Astrocyte of the cerebellum (primary cell): ENCODE measurements around the gene SV2C.

Source experiments
- DNase-seq: peaks from one replicate; pipeline ENCODE4 v3.0.0-alpha.2; 2011; ENCODE audit warnings: low read depth
- H3K4me3 ChIP-seq: 2 replicates; pipeline ENCODE4 v1.5.1; 2011; ENCODE audit warnings: mild to moderate bottlenecking, low read depth, low read length, moderate library complexity
- in situ Hi-C: cut with HindIII; loops from 2 replicates; pipeline ENCODE4 v1.10.0; 2017; ENCODE audit warnings: low sequenced_read_pairs
- TF ChIP-seq, protein P1 (sequence below): IDR thresholded peaks from 2 replicates; pipeline ENCODE4 v1.5.1; 2012; ENCODE audit warnings: low read length, low read depth, moderate library complexity, mild to moderate bottlenecking; ENCODE audit errors: missing control alignments

Gene SV2C

GRCh38 chr5:76386360-76386759, 303.2 kb downstream of the SV2C start:
- TF ChIP-seq, protein P1, sequence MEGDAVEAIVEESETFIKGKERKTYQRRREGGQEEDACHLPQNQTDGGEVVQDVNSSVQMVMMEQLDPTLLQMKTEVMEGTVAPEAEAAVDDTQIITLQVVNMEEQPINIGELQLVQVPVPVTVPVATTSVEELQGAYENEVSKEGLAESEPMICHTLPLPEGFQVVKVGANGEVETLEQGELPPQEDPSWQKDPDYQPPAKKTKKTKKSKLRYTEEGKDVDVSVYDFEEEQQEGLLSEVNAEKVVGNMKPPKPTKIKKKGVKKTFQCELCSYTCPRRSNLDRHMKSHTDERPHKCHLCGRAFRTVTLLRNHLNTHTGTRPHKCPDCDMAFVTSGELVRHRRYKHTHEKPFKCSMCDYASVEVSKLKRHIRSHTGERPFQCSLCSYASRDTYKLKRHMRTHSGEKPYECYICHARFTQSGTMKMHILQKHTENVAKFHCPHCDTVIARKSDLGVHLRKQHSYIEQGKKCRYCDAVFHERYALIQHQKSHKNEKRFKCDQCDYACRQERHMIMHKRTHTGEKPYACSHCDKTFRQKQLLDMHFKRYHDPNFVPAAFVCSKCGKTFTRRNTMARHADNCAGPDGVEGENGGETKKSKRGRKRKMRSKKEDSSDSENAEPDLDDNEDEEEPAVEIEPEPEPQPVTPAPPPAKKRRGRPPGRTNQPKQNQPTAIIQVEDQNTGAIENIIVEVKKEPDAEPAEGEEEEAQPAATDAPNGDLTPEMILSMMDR: no peak
- in situ Hi-C loops: no loop called here
- DNase-seq: no peak
- H3K4me3 ChIP-seq: no peak overlapping the region

- TF ChIP-seq, protein P1: no peak
- no peak for DNase-seq
- no peak overlapping the region for H3K4me3 ChIP-seq
- in situ Hi-C loops: no loop called here
These were observed 305.1 kb downstream of the SV2C start for GRCh38 chr5:76388236-76388635.

DNA sequence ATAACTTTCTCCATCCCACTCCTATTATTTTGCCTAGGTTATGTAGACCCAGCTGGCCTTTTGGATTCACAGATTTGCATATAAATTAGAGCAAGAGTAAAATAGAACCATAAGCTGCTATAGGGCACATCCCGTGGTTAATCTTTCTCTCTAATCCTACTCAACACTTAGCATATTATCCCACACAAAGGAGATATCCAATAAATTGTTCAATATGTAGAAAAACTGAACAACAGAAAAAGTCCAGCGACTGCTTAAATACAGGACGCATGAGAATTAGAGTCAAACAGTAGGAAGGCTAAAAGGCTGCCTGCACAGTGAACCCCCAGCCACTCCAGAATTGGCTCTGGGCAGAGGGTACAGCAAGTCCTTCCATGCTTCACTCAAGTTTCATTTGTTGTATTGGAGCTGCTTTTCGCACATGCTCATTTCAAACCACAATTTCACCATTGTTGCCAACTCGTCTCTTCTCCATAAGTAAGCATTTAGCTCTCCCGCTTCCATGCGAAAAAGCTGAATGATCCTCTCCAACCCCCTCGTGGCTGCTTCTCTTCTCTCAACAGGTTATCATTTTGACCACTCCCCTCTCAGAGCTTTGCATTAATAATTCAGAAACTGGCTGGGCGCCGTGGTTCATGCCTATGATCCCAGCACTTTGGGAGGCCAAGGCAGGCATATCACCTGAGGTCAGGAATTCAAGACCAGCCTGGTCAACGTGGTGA, 305.8 kb downstream of the SV2C start:
- DNase-seq: no peak
- TF ChIP-seq, protein P1: no peak
- in situ Hi-C loops: no loop called here
- H3K4me3 ChIP-seq: no peak overlapping the region

GRCh38 chr5:76389513-76390154, 306.5 kb downstream of the SV2C start:
- H3K4me3 ChIP-seq: no peak overlapping the region
- DNase-seq: no peak
- TF ChIP-seq, protein P1: no peak
- in situ Hi-C loops: no loop called here

DNA sequence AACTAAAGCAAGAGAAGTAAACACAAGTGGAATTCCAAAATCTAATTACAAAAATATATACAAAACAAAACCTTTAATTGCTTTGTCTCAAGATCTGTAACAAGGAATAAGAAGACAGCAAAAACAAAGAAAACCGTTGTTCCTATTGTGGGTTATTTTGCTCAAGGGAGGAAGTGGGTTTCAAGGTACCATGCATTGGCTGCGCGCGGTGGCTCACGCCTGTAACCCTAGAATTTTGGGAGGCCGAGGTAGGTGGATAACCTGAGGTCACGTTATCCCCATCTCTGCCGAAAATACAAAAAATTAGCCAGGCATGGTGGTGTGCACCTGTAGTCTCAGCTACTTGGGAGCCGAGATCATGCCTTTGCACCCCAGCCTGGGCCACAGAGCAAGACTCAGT, 307.8 kb downstream of the SV2C start:
- TF ChIP-seq, protein P1: no peak
- in situ Hi-C loops: no loop called here
- H3K4me3 ChIP-seq: no peak overlapping the region
- DNase-seq: no peak

- in situ Hi-C loops: no loop called here
- no peak for DNase-seq
- TF ChIP-seq, protein P1: no peak
- no peak overlapping the region for H3K4me3 ChIP-seq
These were observed 310.0 kb downstream of the SV2C start for GRCh38 chr5:76393035-76393680.
